Head of caudate nucleus (tissue), 42 donors: Measurements from ENCODE around the gene FRMD7.
"Not testable (repeated sequence)": the region's sequence is repeated elsewhere in the genome, so short reads cannot be mapped to it uniquely, and the experiment has no call there.

Experiments used
- DNase-seq, 42 donors: peaks; one replicate each; pipeline versions ENCODE4 v3.0.0 to v3.0.0-alpha.2; 2020 to 2021; ENCODE audit warnings: mixed read lengths in 7 of 42
- intact Hi-C: fragments of 100-400 bp; cut with DNase I; formaldehyde crosslinking; loops from one replicate; pipeline ENCODE4 v1.15.0; 2022

FRMD7 gene

DNA sequence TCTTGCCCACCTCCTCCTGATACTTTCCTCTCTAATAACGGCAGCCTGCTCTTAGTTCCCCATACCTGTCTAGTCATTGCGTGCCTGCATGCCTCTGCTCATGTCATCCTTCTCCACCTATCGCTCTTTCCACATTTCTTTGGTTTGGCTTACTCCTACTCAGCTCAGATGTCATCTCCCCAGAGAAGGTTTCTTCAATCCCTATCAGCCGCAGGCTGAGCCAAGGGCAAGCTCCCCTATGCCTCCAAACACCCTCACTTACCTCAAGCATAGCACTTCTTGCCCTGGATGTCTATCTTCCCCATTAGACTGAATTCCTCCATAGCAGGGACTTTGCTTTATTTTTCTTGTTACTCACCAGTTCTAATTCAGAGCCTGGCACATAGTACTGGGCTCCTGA is 26.6 kb downstream of the FRMD7 start:
- DNase-seq: no peak
- intact Hi-C loops: no loop called here

DNA sequence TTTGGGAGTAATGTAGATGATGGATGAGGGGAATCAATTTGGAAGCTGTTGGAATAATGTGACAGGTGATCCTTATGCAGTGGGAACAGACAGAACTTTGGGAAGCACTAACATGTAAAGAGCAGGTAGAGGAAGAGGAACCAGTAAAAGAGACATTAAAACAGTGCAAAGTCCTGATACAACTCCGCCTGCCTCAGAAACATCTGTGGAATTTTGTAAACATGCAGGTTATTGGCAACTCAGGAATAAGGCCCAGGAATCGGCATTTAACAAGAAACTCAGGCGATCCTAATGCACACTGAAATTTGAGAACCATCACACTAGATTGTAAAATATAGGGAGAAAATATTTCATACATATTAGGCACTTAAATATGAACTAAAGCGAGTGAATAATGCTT is 29.1 kb downstream of the FRMD7 start:
- intact Hi-C loops, DNase-seq: not testable (repeated sequence)

GRCh38 chrX:132094164-132094563 is 33.7 kb downstream of the FRMD7 start:
- DNase-seq: no peak
- intact Hi-C loops: no loop called here

GRCh38 chrX:132093239-132093860 is 34.5 kb downstream of the FRMD7 start:
- no peak for DNase-seq
- intact Hi-C loops: no loop called here

- peak in 40 of 42 donors; percentile 10 to 79 (median 49) for DNase-seq
- intact Hi-C loops: no loop called here
Measured at GRCh38 chrX:132092439-132093065, 35.3 kb downstream of the FRMD7 start.

DNA sequence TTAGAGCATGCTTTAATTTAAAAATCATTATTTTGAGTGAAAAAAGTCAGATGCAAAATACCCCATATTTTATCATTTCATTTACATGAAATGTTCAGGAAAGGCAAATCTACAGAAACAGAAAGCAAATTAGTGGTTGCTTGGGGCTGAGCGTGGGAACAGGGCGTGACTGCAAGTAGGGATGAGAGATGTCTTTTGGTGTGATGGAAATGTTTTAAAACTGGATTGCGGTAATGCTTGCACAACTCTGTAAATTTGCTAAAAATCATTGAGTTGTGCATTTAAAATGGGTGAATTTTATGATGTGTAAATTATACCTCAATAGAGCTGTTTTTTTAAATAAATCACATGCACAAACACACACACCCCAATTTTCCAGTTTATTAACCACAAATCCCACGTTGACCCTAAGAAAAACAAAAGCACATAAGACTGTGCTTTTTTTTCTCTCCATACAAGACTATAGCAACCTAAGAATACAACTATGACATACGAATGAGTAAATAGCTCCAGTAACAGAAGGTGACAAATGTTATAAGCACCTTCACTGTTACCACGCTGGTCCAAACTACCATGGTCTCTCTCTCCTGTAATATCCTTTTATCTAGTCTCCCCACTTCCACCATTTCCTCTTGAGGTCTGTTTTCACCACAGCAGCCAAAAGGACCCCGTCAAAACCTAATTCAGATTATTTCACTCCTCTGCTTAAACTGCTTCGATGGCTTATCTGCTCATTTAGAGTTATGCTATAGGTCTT is 37.2 kb downstream of the FRMD7 start:
- DNase-seq: peak in 8 of 42 donors; percentile 5 to 35 (median 18)
- intact Hi-C loops: no loop called here

DNA sequence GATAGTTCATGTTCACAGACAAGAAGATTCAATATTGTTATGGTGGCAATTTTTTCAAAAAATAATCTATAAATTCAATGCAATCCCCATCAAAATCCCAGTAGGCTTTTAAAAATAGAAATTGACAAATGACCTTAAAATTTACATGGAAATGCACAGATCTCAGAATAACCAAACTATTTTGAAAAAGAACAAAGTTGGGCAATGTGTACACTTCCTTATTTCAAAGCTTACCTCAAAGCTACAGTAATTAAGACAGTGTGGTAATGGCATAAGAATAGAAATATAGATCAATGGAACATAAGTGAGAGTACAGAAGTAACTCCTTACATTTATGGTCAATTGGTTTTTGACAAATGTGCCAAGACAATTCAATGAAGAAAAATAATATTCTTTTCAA is 39.0 kb downstream of the FRMD7 start:
- no peak for DNase-seq
- intact Hi-C loops: no loop called here

GRCh38 chrX:132086672-132087071 is 41.1 kb downstream of the FRMD7 start:
- intact Hi-C loops: no loop called here
- no peak for DNase-seq

- no peak for DNase-seq
Measured at GRCh38 chrX:132085786-132086185, 42.0 kb downstream of the FRMD7 start.

DNA sequence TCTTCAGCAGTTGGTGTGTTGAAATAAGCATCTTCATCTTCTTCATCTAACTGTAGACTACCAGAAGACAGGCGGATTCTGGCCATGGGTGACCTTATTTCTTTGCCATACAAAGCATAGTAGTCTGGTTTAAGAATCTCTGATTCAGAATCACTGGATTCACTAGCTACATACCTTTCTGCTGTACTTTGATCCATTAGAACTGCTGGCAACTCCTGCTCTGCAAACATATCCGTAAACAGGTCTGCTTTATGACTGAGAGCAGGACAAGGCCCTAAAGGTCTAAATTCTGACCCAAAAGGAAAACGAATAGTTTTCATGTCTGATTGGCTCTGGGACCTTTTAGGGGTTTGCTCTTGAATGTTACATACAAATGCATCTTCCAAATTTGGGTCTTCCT is 49.9 kb downstream of the FRMD7 start:
- intact Hi-C loops: no loop called here

More at GRCh38 chrX:132085786-132086185, 42.0 kb downstream of the FRMD7 start:
- intact Hi-C loops: no loop called here

GRCh38 chrX:132077414-132077813 is 50.4 kb downstream of the FRMD7 start:
- intact Hi-C loops: no loop called here
- no peak for DNase-seq

More for the DNA sequence above, 49.9 kb downstream of the FRMD7 start:
- DNase-seq: no peak

DNA sequence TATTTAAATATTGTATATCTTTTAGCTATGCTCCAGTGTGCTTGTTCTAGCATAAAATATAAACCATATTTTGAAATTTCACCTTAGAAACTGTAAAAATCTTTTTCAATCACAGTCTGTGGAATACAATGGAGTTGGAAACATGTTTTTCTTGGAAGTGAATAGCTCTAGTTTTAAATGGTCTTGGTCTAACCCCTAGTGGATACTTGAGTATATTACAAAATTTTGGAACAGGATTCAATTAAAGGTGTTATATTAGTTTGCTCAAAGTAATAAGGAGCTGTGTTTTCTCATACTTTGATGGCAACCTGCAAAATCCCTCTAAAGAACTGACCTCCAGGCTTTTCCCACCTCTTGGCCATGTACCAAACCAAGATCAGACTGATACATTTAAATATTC is 56.6 kb downstream of the FRMD7 start:
- DNase-seq: no peak
- intact Hi-C loops: no loop called here

- intact Hi-C loops: no loop called here
- no peak for DNase-seq
Measured at GRCh38 chrX:132068405-132068804, 59.4 kb downstream of the FRMD7 start.

DNA sequence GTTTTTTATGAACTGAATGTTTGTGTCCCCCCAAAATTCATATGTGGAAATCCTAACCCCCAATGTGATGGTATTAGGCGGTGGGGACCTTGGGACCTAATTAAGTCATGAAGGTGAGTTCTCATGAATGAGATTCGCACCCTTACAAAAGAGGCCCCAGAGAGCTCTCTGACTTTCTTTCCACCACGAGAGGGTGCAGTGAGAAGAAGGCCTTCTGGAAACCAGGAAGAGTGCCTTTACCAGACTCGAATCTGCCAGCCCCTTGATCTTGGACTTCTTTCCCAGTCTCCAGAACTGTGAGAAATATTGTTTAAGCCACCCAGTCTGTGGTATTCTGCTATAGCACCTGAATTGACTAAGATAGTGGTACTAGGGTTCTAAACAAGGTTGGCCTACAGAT is 64.0 kb downstream of the FRMD7 start:
- no peak for DNase-seq
- intact Hi-C loops: no loop called here

DNA sequence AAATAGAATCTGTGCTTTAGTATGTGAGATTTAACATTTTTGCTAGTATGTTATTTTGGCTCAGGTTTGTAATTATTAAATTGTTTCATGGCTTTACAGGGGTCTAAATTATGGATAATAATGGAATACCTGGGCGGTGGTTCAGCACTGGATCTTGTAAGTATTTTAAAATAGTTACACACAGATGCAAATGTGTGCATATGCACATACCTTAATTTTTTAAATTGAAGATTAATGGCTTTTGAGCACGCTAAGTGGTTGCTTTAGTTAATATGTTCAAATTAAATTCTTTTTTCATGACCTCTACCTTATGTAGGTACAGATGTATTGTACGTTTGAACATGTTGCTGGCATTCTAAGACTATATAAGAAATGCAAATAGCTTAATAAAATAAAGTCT is 64.5 kb downstream of the FRMD7 start:
- DNase-seq: no peak
- intact Hi-C loops: no loop called here

DNA sequence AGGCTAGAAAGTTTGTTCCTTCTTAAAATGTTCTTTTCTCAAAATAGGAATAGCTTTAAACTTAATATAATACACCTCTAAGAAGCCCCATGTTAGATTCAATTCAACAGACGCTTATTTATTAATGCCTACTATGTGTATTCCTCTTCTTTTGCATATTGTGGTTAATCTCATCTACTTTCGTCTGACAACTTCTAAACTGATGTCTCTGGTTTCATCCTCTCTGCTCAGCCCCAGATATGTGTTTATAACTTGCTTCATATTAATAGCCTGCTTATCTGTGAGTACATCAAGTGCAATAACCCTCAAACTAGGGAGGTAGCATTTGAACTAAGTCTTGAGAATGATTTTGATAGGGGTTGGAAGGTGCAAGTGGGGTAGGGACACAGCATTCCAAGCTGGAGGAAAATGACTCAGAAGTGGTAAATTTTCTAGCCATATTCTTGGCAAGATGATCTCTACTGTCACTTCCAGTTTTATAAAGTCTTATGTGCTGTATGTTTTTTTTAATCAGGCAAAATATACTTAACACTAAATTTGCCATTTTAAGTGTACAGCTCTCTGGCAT is 67.8 kb downstream of the FRMD7 start:
- intact Hi-C loops: no loop called here
- DNase-seq: no peak

- intact Hi-C loops: no loop called here
- no peak for DNase-seq
Measured at GRCh38 chrX:132058975-132059374, 68.8 kb downstream of the FRMD7 start.

GRCh38 chrX:132058050-132058449 is 69.8 kb downstream of the FRMD7 start:
- intact Hi-C loops: no loop called here
- no peak for DNase-seq

DNA sequence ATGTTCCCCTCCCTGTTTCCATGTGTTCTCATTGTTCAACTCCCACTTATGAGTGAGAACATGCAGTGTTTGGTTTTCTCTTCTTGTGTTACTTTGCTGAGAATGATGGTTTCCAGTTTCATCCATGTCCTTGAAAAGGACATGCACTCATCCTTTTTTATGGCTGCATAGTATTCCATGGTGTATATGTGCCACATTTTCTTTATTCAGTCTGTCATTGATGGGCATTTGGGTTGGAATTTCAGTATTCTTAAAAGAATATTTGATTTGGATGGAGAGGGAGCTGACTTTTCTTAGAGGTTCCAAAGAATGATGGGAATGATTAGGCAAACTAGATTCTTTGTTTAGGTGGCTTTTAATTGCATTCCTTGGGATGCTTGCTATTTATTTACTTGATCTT is 76.0 kb downstream of the FRMD7 start:
- intact Hi-C loops, DNase-seq: not testable (repeated sequence)

GRCh38 chrX:132046533-132046932 is 81.3 kb downstream of the FRMD7 start:
- intact Hi-C loops: no loop called here
- no peak for DNase-seq
